K562 (cell line): Measurements from ENCODE around the gene ACTN2. TPM values are rescaled to one million over a fixed set of nuclear protein-coding genes. Genes with fewer than 3 reads are reported as not detected.

Source experiments
- ATAC-seq: fragments of 200-7000 bp; cut with Tn5 transposase; 3 replicates; pipeline ENCODE4 v1.9.1; 2020; ENCODE audit warnings: moderate library complexity
- BruUV-seq: library from RNA; stranded (reverse); fragments of 400-500 nt; replicated peaks from 2 replicates; lab custom pipeline; 2021; lab: Mats Ljungman, UMichigan
- CTCF ChIA-PET: fragments of 300-600 bp; formaldehyde crosslinking; extraction: SDS; loops from one replicate; lab custom pipeline; 2021; ENCODE audit warnings: low intra/inter-chr PET ratio; lab: Yijun Ruan, JAX
- POLR2A ChIA-PET: fragments of 300-600, 350-650 bp; sonication (Branson Sonifier 250); formaldehyde crosslinking; extraction: SDS; loops from one replicate; lab custom pipeline; 2021; ENCODE audit warnings: antibody characterized with exemption, inconsistent platforms; lab: Yijun Ruan, JAX
- DNase-seq, 4 experiments: peaks; one replicate each; pipeline versions ENCODE4 v3.0.0 to v3.0.0-alpha.2; 2011 to 2018; ENCODE audit warnings: low spot score in 3 of 4, mixed read lengths in 3 of 4; ENCODE audit errors: extremely low read depth in 1 of 4
- FAIRE-seq: peaks from 2 replicates; lab custom pipeline; 2011; peaks lifted over from hg19 to GRCh38; lab: Jason Lieb, UNC
- H2AFZ ChIP-seq: 2 replicates; pipeline ENCODE4 v1.6.0; 2011; ENCODE audit warnings: low read depth, low read length, control low read depth, inconsistent platforms
- H3K27ac ChIP-seq: fragments of 200-600 bp; 3 replicates; pipeline ENCODE4 v1.8.0; 2011; ENCODE audit warnings: low read depth, mild to moderate bottlenecking, control low read depth, inconsistent platforms, low read length, moderate library complexity, mixed read lengths; ENCODE audit errors: extremely low read depth
- H3K27me3 ChIP-seq, 2 experiments: fragments of 300-600 bp in 1 of 2; 2 replicates in 1 of 2; 3 replicates in 1 of 2; pipeline versions ENCODE4 v1.6.0 to v1.8.0; 2011; ENCODE audit warnings: inconsistent platforms in 2 of 2, low read length in 2 of 2, mild to moderate bottlenecking in 1 of 2, mixed read lengths in 1 of 2, moderate library complexity in 1 of 2; ENCODE audit not compliant: control insufficient read depth in 2 of 2, insufficient read depth in 2 of 2
- H3K36me3 ChIP-seq: fragments of 300-600 bp; 3 replicates; pipeline ENCODE4 v1.8.0; 2011; ENCODE audit warnings: mild to moderate bottlenecking, low read length, inconsistent platforms; ENCODE audit not compliant: control insufficient read depth, insufficient read depth
- H3K4me1 ChIP-seq, 2 experiments: fragments of 200-600 bp in 1 of 2; replicated peaks in 1 of 2; 2 replicates in 1 of 2; 3 replicates in 1 of 2; pipeline versions ENCODE4 v1.5.1 to v1.8.0; 2011; ENCODE audit warnings: inconsistent platforms in 2 of 2, low read length in 2 of 2, mild to moderate bottlenecking in 1 of 2, mixed read lengths in 1 of 2, moderate library complexity in 1 of 2; ENCODE audit not compliant: control insufficient read depth in 2 of 2, insufficient read depth in 2 of 2
- H3K4me2 ChIP-seq: 2 replicates; pipeline ENCODE4 v1.6.1; 2011; ENCODE audit warnings: low read length, control low read depth, inconsistent platforms, mixed read lengths; ENCODE audit not compliant: insufficient read depth
- H3K4me3 ChIP-seq: fragments of 200-600 bp; sonication (generic), shearing (Covaris generic); 2 replicates; pipeline ENCODE4 v1.5.1; 2016; ENCODE audit warnings: control low read depth, inconsistent platforms
- H3K79me2 ChIP-seq: fragments of 200-600 bp; 3 replicates; pipeline ENCODE4 v1.8.0; 2011; ENCODE audit warnings: low read length, inconsistent platforms; ENCODE audit not compliant: control insufficient read depth, insufficient read depth
- H3K9ac ChIP-seq, 2 experiments: 2 replicates each; pipeline versions ENCODE4 v1.6.0 to v1.6.1; 2011; ENCODE audit warnings: low read depth in 2 of 2, low read length in 2 of 2, control low read depth in 1 of 2, inconsistent platforms in 1 of 2, mild to moderate bottlenecking in 1 of 2, mixed read lengths in 1 of 2; ENCODE audit not compliant: insufficient read depth in 1 of 2
- H3K9me1 ChIP-seq: one replicate; pipeline ENCODE4 v1.6.0; 2011; ENCODE audit warnings: inconsistent platforms, mild to moderate bottlenecking, low read length, moderate library complexity; ENCODE audit not compliant: control insufficient read depth, insufficient read depth
- H3K9me3 ChIP-seq: replicated peaks from 2 replicates; pipeline ENCODE4 v1.5.1; 2011; ENCODE audit warnings: low read depth, low read length, inconsistent platforms; ENCODE audit not compliant: control insufficient read depth, insufficient read depth
- H4K20me1 ChIP-seq: replicated peaks from 2 replicates; pipeline ENCODE4 v1.6.1; 2011; ENCODE audit warnings: low read length, inconsistent platforms, mixed read lengths; ENCODE audit not compliant: control insufficient read depth, insufficient read depth
- CSDE1 ChIP-seq, 2 experiments: fragments of 450-650 bp; IDR thresholded peaks; 2 replicates each; pipeline ENCODE4 v1.6.1; 2016; ENCODE audit warnings: mild to moderate bottlenecking in 1 of 2
- DDX20 ChIP-seq: fragments of 450-650 bp; IDR thresholded peaks from 2 replicates; pipeline ENCODE4 v1.6.1; 2016; ENCODE audit warnings: missing genetic modification characterization, low read depth, mild to moderate bottlenecking, missing compliant biosample characterization, moderate library complexity
- GATAD2A ChIP-seq: fragments of 450-650 bp; IDR thresholded peaks from 2 replicates; pipeline ENCODE4 v1.6.1; 2017
- HCFC1 ChIP-seq: IDR thresholded peaks from 2 replicates; pipeline ENCODE4 v1.6.1; 2012; ENCODE audit warnings: low read depth, low read length, improper control_type of control experiment
- MAFF ChIP-seq: IDR thresholded peaks from 2 replicates; pipeline ENCODE4 v1.6.1; 2012; ENCODE audit warnings: low read length, improper control_type of control experiment
- NR1H2 ChIP-seq: sonication (generic); formaldehyde crosslinking; IDR thresholded peaks from 2 replicates; pipeline ENCODE4 v1.4.0; 2020; ENCODE audit warnings: mild to moderate bottlenecking, missing genetic modification reagents
- POU5F1 ChIP-seq: fragments of 150-350 bp; IDR thresholded peaks from 2 replicates; pipeline ENCODE4 v1.6.1; 2014; ENCODE audit warnings: borderline replicate concordance, low read length, low read depth, mild to moderate bottlenecking; ENCODE audit not compliant: partially characterized antibody
- TARDBP ChIP-seq: fragments of 450-650 bp; IDR thresholded peaks from 2 replicates; pipeline ENCODE4 v1.6.1; 2016
- TCFL5 ChIP-seq: fragments of 250-450 bp; sonication (Bioruptor Pico); conservative IDR thresholded peaks from 2 replicates; pipeline ENCODE4 v1.6.1; 2021; ENCODE audit warnings: mild to moderate bottlenecking, moderate library complexity, matching md5 sums
- ZNF140 ChIP-seq: fragments of 250-450 bp; sonication (Bioruptor Pico); IDR thresholded peaks from 2 replicates; pipeline ENCODE4 v1.8.0; 2021; ENCODE audit warnings: moderate library complexity, mild to moderate bottlenecking, inconsistent platforms
- ZNF212 ChIP-seq: fragments of 450-650 bp; formaldehyde crosslinking; IDR thresholded peaks from 2 replicates; pipeline ENCODE4 v1.4.0; 2020; ENCODE audit warnings: mild to moderate bottlenecking
- ZNF316 ChIP-seq: fragments of 450-650 bp; IDR thresholded peaks from 2 replicates; pipeline ENCODE4 v1.6.1; 2016
- WGBS: fragments of 100-300 bp; shearing (Covaris generic); methylation state at CpG from one replicate; pipeline ENCODE4 v1.1.6; 2016; ENCODE audit warnings: low coverage, mixed read lengths; ENCODE audit not compliant: insufficient coverage; ENCODE audit errors: missing lambda C conversion rate; 5-methylcytosine and 5-hydroxymethylcytosine counted together
- in situ Hi-C: fragments of 300-500 bp; cut with MboI; formaldehyde crosslinking; loops from 4 replicates; pipeline ENCODE4 v1.15.0; 2018; ENCODE audit warnings: inconsistent platforms, mixed read lengths
- intact Hi-C: fragments of 100-400 bp; cut with micrococcal nuclease; formaldehyde crosslinking; loops from 2 replicates; pipeline ENCODE4 v1.14.2; 2022
- polyA plus RNA-seq, 8 experiments: library from polyadenylated mRNA; depleted of rRNA in 4 of 8; stranded (reverse) in 5 of 8; unstranded in 3 of 8; fragments of >200 nt; fragmentation: Nextera tagmentation in 2 of 8; fragmentation: Illumina TruSeq in 1 of 8; extraction: Ambion mirVana in 2 of 8; extraction: Trizol in 1 of 8; gene quantifications; 2 replicates each; pipeline versions ENCODE4 v1.2.1 to v1.2.3, GENCODE V29; 2011 to 2014; ENCODE audit warnings: inconsistent platforms in 1 of 8, missing spikeins in 1 of 8
- total RNA-seq, 7 experiments: library from RNA; depleted of rRNA in 6 of 7; stranded (reverse); fragments of >200 nt in 6 of 7; fragmentation: Illumina TruSeq in 2 of 7; extraction: Trizol in 2 of 7; gene quantifications; 2 replicates each; pipeline versions ENCODE4 v1.2.1 to v1.2.3, GENCODE V29; 2011 to 2021; ENCODE audit warnings: low replicate concordance in 1 of 7
- TF ChIP-seq, protein P1 (sequence below): IDR thresholded peaks from 3 replicates; pipeline ENCODE4 v1.6.1; 2011; ENCODE audit warnings: borderline replicate concordance, mild to moderate bottlenecking, moderate library complexity; ENCODE audit not compliant: insufficient read length; ENCODE audit errors: extremely low read depth
- TF ChIP-seq, protein P2 (sequence below): sonication (generic); formaldehyde crosslinking; IDR thresholded peaks from 2 replicates; pipeline ENCODE4 v1.8.1; 2023; ENCODE audit warnings: missing genetic modification reagents, mild to moderate bottlenecking, borderline replicate concordance

Gene ACTN2
- total and polyA plus RNA-seq, 9 of the 15 experiments (the other 6 are each of a cell fraction or from before 2014, with no cell fraction given): 0.18 to 0.94 (median 0.42) TPM

DNA sequence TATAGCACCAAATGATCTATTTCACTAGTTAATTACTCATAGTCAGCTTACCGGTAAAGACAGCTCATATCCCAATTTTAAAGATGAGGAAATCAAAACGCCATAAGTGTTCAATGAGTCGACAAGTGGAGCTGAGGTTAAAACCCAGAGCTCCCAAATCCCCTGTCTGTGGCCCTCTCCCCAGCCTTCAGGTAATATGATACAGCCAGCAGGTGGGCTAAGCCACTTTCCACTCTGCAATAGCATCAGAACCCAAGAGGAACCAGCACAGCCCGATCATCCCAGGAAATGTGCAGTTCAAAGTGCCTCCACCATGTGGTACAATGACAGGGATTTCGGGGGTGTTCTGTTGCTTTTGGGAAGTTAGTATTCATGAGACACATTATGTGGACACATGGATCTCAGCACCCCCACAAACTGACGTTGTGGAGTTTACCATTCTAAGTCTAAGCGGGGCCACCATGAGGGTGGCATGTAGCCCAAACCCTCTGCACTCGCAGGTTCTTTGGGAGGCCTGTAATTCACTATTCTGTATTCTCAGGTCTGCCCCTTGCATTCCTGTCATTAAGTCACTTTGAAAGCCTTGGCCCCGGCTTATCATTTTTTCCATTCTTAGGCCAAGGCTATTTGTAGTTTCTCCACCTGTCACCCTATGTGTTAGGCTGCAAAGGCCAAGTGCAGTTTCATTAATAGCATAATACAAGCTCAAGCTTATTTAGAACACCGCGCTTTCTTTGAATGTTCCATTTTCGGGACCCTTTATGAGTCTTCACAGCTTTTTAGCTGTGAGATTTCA, 26.3 kb upstream of the ACTN2 start (continued):
- TF ChIP-seq, protein P1, sequence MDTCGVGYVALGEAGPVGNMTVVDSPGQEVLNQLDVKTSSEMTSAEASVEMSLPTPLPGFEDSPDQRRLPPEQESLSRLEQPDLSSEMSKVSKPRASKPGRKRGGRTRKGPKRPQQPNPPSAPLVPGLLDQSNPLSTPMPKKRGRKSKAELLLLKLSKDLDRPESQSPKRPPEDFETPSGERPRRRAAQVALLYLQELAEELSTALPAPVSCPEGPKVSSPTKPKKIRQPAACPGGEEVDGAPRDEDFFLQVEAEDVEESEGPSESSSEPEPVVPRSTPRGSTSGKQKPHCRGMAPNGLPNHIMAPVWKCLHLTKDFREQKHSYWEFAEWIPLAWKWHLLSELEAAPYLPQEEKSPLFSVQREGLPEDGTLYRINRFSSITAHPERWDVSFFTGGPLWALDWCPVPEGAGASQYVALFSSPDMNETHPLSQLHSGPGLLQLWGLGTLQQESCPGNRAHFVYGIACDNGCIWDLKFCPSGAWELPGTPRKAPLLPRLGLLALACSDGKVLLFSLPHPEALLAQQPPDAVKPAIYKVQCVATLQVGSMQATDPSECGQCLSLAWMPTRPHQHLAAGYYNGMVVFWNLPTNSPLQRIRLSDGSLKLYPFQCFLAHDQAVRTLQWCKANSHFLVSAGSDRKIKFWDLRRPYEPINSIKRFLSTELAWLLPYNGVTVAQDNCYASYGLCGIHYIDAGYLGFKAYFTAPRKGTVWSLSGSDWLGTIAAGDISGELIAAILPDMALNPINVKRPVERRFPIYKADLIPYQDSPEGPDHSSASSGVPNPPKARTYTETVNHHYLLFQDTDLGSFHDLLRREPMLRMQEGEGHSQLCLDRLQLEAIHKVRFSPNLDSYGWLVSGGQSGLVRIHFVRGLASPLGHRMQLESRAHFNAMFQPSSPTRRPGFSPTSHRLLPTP: no peak
- no peak for TF ChIP-seq TARDBP
- no peak for TF ChIP-seq NR1H2 (CRISPR knock-in tag)
- no peak for TF ChIP-seq CSDE1 (IDR thresholded peaks at IDR 0.05)
- TF ChIP-seq ZNF316: no peak
- no peak for TF ChIP-seq DDX20 (tag)
- TF ChIP-seq ZNF140 (CRISPR knock-in tag): no peak

DNA sequence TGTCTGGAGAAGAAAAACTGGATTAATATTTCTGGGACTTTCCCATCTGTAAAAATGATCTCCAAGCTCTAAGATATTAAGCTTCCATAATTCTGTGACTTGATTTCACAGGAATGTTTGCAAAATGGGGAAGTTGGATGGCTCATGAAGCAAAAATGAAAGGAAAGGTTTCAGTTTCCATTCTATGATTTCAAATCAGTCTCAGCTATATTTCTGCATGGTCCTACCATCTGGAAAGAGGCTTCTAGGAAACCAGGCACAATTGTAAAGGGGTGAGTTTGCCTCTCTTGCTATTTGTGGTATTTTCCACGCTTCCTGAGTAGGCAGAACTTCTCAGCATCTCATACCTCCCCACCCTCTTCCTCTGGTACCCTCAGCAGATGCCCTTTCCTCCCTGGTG, 22.4 kb upstream of the ACTN2 start:
- WGBS: 0% methylated on average over 1 of the region's 1 CpG
- ChIA-PET CTCF (interaction anchor here (0.6 kb wide), 1 partner anchor 560 kb away, joined by 3 read pairs; no protein-coding TSS in a partner anchor), POLR2A (no interaction called here)
- no peak overlapping the region for H3K4me2 ChIP-seq
- ATAC-seq (no peak), FAIRE-seq (no peak), DNase-seq (no peak)
- H3K9me1 ChIP-seq: no peaks in the 10 kb centered on the region
- no peak overlapping the region for H3K9ac ChIP-seq
- peaks cover 17 to 20% of the 10 kb centered on the region in 2 experiments for H3K27me3 ChIP-seq
- H3K4me1 ChIP-seq: no peaks in the 10 kb centered on the region
- H2AFZ ChIP-seq: no peak overlapping the region
- in situ Hi-C loops (no loop called here), intact Hi-C loops (no loop called here)
- no peaks in the 10 kb centered on the region for H3K79me2 ChIP-seq
- H3K9me3 ChIP-seq: no peaks in the 10 kb centered on the region
- no peaks in the 10 kb centered on the region for H4K20me1 ChIP-seq
- no peaks in the 10 kb centered on the region for H3K36me3 ChIP-seq
- H3K27ac ChIP-seq: no peak overlapping the region
- no peak overlapping the region for H3K4me3 ChIP-seq
- no TSS peak for BruUV-seq
- TF ChIP-seq ZNF212 (no peak), GATAD2A (no peak), MAFF (no peak), HCFC1 (no peak), TCFL5 (CRISPR knock-in tag) (no peak), TARDBP (no peak), POU5F1 (no peak)
- TF ChIP-seq, protein P2, sequence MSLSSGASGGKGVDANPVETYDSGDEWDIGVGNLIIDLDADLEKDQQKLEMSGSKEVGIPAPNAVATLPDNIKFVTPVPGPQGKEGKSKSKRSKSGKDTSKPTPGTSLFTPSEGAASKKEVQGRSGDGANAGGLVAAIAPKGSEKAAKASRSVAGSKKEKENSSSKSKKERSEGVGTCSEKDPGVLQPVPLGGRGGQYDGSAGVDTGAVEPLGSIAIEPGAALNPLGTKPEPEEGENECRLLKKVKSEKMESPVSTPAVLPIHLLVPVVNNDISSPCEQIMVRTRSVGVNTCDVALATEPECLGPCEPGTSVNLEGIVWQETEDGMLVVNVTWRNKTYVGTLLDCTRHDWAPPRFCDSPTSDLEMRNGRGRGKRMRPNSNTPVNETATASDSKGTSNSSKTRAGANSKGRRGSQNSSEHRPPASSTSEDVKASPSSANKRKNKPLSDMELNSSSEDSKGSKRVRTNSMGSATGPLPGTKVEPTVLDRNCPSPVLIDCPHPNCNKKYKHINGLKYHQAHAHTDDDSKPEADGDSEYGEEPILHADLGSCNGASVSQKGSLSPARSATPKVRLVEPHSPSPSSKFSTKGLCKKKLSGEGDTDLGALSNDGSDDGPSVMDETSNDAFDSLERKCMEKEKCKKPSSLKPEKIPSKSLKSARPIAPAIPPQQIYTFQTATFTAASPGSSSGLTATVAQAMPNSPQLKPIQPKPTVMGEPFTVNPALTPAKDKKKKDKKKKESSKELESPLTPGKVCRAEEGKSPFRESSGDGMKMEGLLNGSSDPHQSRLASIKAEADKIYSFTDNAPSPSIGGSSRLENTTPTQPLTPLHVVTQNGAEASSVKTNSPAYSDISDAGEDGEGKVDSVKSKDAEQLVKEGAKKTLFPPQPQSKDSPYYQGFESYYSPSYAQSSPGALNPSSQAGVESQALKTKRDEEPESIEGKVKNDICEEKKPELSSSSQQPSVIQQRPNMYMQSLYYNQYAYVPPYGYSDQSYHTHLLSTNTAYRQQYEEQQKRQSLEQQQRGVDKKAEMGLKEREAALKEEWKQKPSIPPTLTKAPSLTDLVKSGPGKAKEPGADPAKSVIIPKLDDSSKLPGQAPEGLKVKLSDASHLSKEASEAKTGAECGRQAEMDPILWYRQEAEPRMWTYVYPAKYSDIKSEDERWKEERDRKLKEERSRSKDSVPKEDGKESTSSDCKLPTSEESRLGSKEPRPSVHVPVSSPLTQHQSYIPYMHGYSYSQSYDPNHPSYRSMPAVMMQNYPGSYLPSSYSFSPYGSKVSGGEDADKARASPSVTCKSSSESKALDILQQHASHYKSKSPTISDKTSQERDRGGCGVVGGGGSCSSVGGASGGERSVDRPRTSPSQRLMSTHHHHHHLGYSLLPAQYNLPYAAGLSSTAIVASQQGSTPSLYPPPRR (CRISPR knock-in tag): no peak
